Measurements from ENCODE around the gene NEK4.
"Not testable (repeated sequence)": the region's sequence is repeated elsewhere in the genome, so short reads cannot be mapped to it uniquely, and the experiment has no call there.

The NEK4 gene

DNA sequence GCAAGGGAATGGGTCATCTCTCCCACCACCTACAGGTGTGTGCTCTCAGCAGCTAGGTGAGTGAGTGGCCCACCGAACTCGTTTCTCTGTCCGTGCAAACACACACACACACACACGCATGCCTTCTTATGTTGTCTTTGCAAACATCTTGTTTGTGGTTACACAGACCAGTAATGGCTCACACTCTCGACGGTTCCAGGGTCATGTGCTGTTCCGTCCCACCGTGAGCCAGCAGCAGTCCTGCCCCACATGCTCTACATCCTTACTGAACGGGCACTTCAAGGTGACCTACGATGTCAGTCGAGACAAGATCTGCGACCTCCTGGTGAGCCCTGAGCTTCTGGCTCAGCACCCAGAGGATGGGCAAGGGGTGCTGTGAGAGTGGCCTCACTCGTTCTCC lies 11.0 kb upstream of the NEK4 start:
- ChIA-PET CTCF (no interaction called here), POLR2A (no interaction called here)
- H3K4me3 ChIP-seq (ENCODE audit: low read depth, low read length), result no peak overlapping the region
- TF ChIP-seq, protein P1, sequence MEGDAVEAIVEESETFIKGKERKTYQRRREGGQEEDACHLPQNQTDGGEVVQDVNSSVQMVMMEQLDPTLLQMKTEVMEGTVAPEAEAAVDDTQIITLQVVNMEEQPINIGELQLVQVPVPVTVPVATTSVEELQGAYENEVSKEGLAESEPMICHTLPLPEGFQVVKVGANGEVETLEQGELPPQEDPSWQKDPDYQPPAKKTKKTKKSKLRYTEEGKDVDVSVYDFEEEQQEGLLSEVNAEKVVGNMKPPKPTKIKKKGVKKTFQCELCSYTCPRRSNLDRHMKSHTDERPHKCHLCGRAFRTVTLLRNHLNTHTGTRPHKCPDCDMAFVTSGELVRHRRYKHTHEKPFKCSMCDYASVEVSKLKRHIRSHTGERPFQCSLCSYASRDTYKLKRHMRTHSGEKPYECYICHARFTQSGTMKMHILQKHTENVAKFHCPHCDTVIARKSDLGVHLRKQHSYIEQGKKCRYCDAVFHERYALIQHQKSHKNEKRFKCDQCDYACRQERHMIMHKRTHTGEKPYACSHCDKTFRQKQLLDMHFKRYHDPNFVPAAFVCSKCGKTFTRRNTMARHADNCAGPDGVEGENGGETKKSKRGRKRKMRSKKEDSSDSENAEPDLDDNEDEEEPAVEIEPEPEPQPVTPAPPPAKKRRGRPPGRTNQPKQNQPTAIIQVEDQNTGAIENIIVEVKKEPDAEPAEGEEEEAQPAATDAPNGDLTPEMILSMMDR (IDR thresholded peaks at IDR 0.05; ENCODE audit: insufficient read depth, low read length, missing control alignments), result no peak
- DNase-seq (ENCODE audit: low read depth, low spot score), result no peak

DNA sequence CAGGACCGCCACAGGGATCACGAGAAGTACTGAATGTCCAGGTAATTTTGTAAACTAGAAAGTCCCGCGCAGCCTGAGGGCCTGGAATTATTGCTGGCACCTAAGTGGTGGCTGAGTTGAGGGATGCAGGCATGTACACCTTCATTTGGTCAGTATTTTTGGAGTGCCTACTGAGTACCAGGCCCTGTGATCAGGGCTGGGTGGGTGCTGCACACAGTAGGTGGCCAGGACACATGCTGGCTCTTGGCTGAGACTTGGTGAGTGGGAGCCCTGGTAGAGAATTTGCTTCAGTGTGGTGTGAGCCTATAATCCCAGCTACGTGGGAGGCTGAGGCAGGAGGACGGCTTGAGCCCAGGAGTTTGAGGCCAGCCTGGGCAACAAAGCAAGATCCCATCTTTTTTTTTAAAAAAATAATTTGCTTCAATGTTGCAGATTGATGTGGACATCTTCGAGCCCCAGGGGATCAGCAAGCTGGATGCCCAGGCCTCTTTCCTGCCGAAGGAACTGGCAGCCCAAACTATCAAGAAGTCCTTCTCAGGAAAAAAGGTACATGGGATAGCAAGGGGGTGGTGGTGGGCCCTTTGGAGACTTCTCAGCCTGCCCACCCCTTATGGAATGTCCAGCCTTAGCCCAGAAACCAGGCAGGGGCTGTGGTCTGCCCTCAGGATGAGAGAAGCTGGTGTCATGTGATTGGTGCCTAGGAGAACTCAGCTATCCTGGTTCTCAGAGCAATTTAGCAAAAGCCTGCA lies 9.3 kb upstream of the NEK4 start:
- TF ChIP-seq, protein P1 (IDR thresholded peaks at IDR 0.05; ENCODE audit: insufficient read depth, low read length, missing control alignments), result no peak
- H3K4me3 ChIP-seq (ENCODE audit: low read depth, low read length), result no peak overlapping the region
- no peak for DNase-seq (ENCODE audit: low read depth, low spot score)
- ChIA-PET CTCF (interaction anchor here (1.4 kb wide), 1 partner anchor 10 kb away, joined by 4 read pairs; no protein-coding TSS in a partner anchor), POLR2A (no interaction called here)

DNA sequence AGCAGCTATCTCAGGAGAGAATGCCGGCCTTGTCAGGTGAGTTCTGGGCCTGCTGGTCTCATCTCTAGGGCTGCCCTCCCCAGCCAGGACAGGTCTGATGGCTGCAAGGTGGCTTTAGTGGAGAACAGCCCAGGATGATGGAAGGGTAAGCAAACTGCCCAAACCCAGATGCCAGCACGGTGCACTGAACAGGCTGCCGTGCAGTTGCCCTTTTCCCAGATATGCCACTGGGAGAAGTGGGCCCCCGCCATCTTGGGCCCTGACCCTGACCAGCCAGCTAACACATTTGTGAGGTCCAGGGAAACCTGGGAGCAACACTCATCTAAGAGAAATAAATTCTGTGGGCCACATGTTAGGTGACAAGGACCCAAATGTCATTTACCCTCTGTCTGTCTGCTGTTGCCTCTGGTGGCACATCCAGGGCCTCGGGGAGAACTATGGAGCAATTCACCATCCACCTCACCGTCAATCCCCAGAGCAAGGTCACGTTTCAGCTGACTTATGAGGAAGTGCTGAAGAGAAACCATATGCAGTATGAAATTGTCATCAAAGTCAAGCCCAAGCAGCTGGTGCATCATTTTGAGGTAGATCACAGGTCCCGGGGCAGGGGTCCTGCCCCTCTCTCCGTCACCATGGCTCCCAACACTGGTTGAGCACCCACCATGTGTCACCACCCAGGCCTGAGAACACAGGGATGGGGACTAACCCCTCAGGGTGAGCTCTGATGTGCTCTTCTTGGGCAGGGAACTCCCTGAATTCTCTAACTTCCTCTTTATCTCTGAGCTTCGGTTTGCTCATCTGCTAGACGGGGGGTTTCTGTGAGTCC lies 8.5 kb upstream of the NEK4 start:
- no peak for DNase-seq (ENCODE audit: low read depth, low spot score)
- ChIA-PET POLR2A (no interaction called here), CTCF (interaction anchor here (1.4 kb wide), 1 partner anchor 11 kb away, joined by 4 read pairs; no protein-coding TSS in a partner anchor)
- TF ChIP-seq, protein P1 (IDR thresholded peaks at IDR 0.05; ENCODE audit: insufficient read depth, low read length, missing control alignments), result no peak
- H3K4me3 ChIP-seq (ENCODE audit: low read depth, low read length), result no peak overlapping the region

DNA sequence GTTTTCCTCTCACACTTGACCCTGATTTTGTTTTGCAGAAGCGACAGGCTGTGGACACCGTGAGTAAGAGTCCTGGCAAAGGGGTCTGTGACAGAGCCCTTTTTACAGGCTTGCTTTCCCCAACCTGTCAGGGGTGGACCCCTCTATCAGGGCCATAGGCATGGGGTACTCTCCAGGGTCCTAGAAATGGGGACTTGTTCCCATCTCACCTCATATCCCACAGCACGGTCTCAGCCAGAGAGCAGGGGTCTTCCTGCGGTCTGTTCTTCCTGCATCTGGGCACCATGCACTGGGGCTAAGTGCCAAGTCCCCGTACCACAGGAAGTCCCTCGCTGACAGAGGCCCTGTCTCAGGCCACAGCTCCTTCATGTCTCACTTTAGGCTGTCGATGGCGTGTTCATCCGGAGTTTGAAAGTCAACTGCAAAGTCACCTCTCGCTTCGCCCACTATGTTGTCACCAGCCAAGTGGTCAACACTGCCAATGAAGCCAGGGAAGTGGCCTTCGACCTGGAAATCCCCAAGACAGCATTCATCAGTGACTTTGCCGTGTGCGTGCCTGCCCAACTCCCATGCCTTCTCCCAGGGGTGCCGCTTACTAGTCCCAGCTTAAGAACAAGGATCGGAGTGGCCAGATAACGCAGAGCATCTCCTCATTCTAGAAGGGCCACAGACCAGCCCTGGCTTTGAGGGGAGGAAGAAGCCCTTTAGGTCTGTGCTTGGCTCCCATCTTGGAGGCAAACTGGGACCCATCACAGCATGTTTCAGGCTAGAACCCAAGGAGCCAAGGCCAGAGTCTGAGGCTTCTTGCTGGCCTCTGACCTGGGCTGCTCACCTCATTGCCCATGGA lies 7.4 kb upstream of the NEK4 start:
- DNase-seq (ENCODE audit: low read depth, low spot score), result no peak
- TF ChIP-seq, protein P1 (IDR thresholded peaks at IDR 0.05; ENCODE audit: insufficient read depth, low read length, missing control alignments), result no peak
- ChIA-PET POLR2A (no interaction called here), CTCF (interaction anchor here (1.4 kb wide), 1 partner anchor 12 kb away, joined by 4 read pairs; no protein-coding TSS in a partner anchor)
- no peak overlapping the region for H3K4me3 ChIP-seq (ENCODE audit: low read depth, low read length)

DNA sequence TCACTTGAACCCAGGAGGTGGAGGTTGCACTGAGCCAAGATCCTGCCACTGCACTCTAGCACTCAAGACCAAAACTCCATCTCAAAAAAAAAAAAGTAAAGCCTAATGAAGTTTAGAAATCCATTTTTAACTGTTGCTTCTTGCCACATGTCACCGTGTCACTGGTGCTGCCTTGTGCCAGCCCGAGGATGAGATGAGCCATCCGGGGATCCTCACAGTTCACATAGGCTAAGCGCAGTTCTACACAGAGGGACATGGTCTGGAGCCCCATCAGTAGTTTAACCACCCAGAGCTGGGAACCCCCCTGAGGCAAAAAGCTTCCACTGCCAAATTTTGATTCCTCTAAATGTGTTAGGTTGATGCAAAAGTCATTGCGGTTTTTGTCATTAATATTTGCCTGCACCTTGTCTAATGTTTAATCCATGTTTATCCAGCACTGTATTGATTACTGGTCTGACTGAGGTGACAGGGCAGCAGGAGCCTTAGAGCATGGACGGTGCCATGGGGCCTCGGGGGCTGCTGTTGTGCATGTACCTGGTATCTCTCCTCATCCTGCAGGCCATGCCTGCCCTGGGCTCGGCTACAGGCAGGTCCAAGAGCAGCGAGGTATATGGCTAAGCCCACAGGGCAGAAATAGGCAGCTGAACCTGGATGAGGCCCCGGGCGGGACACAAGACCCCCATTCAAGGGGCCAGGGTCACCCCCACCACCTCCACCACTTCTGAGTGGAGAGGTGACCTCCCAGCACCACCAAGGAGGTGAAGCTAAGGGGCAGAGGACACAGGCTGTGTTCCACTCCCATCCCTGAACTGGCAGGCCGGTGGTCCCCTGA lies 6.6 kb upstream of the NEK4 start, which contains the start of gene ITIH1:
TSS of gene ITIH1 (plus strand) at position 473 of the 832 bp plus-strand sequence. CDS start at position 490, 17 bp downstream.
- ChIA-PET CTCF (no interaction called here), POLR2A (no interaction called here)
- TF ChIP-seq, protein P1 (IDR thresholded peaks at IDR 0.05; ENCODE audit: insufficient read depth, low read length, missing control alignments), result no peak
- H3K4me3 ChIP-seq (ENCODE audit: low read depth, low read length), result no peak within 1 kb of the TSS
- DNase-seq (ENCODE audit: low read depth, low spot score), result no peak

DNA sequence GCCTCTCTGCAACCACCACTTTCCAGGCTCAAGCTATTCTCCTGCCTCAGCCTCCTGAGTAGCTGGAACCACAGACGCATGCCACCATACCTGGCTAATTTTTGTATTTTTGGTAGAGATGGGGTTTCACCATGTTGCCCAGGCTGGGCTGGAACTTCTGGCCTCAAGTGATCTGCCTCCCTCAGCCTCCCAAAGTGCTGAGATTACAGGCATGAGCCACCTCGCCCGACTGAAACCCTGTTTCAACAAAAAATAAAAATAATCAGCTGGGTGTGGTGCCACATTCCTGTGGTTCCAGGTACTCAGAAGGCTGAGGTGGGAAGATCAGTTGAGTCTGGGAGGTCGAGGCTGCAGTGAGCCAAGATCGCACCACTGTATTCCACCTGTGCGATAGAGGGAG lies 5.7 kb upstream of the NEK4 start:
- CTCF ChIA-PET; H3K4me3 ChIP-seq (ENCODE audit: low read depth, low read length); DNase-seq (ENCODE audit: low read depth, low spot score): not testable (repeated sequence)
- POLR2A ChIA-PET, result interaction anchor here (0.7 kb wide), 1 partner anchor 75 kb away, joined by 3 read pairs; no protein-coding TSS in a partner anchor
